HG03039 (cell line): Measurements from ENCODE around the gene PNPLA4.

Source experiments
- ATAC-seq: cut with Tn5 transposase; IDR thresholded peaks from one replicate; pipeline ENCODE4 v1.9.1; 2021; ENCODE audit warnings: mild to moderate bottlenecking, moderate library complexity; ENCODE audit not compliant: unreplicated experiment

Gene PNPLA4, protein sequence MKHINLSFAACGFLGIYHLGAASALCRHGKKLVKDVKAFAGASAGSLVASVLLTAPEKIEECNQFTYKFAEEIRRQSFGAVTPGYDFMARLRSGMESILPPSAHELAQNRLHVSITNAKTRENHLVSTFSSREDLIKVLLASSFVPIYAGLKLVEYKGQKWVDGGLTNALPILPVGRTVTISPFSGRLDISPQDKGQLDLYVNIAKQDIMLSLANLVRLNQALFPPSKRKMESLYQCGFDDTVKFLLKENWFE

DNA sequence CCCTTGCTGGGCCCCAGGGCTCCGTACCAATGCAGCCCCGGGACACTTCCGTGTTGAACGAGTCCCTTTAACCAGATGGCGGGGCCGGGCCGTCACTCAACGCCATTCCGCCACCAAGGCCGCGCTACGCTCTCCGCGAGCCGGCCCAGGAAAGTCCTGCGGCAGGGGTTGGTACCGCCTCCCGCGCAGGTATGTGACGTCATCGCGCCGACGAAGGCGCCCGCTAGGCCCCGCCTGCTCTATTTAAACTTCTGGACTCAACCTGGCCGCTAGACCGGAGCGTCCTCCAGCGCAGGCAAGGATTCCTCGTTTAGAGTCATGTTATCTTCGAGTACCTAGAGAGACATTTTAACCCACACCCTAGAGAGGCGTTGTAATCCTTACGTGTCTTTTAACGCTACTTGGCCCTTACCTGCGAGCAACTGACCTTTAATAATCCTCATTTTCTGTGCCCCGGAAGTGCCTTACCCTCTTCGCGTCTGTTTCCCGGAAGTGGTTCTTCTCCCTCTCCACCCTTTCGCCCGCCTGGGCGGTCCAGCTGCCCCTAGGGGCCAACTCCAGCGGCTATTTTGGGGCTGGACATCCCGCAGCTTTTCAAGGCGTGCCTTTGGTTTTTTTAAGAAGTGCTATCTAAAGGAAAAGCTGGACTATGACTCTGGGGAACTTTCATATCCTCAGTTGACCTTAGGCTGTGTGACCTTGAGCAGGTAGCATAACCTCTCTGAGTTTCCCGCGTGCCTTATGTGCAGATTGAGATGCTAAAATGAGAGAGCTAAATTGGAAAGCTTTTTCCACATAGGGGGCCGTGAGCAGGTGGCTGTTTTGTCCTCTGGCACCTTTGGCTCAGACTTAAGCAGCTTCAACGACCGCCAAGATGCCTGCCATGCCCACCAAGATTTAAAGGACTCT, at the start of gene PNPLA4:
Gene PNPLA4, minus strand, starts transcription at position 155 of the 909 bp plus-strand sequence. CDS start 1,294 bp downstream, outside the sequence.
- peak; percentile 92 for ATAC-seq

- ATAC-seq, result no peak
Measured at GRCh38 chrX:7972586-7972985, 45.4 kb upstream of the PNPLA4 start.

DNA sequence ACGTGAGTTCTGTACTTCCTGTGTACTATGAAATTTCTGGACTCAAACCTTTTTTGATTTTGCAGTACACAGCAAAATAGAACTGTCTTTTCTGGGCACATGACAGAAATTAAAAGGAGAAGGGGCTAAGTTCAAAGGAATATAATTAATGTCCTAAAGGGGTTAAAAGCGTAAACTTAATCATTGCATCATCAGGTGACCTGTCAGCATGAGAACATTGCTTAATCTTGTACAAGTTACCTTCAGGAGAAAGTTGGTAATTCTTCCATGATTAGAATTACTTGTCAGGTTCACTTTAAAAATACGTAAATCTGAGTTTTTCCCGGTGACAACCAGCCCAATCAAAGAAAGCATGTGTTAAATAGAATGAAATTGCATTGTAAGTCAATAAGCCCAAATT, 43.2 kb upstream of the PNPLA4 start:
- ATAC-seq, result no peak

DNA sequence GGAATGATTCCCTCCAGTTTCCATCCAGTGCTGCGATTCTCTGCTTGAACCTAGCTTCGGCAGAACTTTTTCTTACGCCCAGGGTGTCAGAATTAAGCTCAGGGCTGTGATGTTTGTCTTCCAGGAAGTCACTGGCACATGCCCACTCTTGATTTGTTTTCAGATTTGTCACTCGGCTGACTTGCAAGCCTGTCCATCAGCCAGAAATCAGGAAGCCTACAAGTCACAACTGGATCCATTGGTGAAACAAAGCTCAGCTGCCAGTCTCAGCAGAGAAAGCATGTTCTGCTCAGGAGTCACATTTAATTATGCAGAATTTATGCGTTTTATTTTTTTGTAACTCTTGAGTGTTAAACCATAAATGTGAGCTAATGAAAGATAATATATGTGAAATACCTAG, 38.2 kb upstream of the PNPLA4 start:
- ATAC-seq, result no peak

GRCh38 chrX:7960246-7960645, 33.0 kb upstream of the PNPLA4 start:
- no peak for ATAC-seq

DNA sequence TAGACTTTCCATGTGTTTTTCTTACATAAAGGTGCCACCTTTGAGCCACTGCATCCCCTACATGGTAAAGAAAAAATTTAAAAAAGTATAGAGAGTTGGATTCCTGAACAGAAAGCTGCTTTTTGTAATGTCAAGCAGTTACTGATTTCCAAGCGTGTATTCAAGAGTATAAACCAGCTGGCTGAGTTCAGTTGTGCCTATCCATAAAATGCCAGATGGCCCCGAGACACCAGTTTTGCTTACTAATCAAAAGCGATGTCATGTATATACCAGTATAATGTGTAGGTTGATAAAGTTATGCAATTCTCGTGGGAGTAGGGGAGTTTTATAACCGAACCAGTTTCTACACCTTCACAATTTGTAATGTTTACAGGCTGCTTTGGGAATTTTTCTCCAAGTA, 26.2 kb upstream of the PNPLA4 start:
- ATAC-seq, result no peak

DNA sequence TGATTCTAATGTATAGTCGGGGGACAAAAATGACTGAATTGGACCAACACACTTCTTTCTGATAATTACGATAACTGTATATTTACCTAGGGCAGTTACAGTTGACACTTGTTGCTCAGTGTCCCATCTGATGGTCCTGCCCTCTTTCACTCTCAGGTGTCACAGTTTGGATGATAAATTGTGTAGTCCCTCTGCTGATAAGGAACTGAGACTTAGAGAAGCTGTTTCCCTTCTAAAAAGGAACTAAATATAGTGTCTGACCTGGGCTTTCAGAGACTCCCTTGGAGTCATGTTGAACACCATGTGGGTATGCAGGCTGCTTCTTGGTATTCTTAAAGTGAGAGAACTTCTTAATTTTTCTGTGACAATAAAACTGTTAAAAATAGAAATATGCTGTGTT, 23.7 kb upstream of the PNPLA4 start:
- peak; percentile 84 for ATAC-seq

GRCh38 chrX:7948483-7948882, 21.3 kb upstream of the PNPLA4 start:
- no peak for ATAC-seq

GRCh38 chrX:7946960-7947359, 19.7 kb upstream of the PNPLA4 start:
- no peak for ATAC-seq

- no peak for ATAC-seq
Measured at GRCh38 chrX:7943600-7944245, 16.5 kb upstream of the PNPLA4 start.

- ATAC-seq, result no peak
Measured at GRCh38 chrX:7941390-7942042, 14.3 kb upstream of the PNPLA4 start.

DNA sequence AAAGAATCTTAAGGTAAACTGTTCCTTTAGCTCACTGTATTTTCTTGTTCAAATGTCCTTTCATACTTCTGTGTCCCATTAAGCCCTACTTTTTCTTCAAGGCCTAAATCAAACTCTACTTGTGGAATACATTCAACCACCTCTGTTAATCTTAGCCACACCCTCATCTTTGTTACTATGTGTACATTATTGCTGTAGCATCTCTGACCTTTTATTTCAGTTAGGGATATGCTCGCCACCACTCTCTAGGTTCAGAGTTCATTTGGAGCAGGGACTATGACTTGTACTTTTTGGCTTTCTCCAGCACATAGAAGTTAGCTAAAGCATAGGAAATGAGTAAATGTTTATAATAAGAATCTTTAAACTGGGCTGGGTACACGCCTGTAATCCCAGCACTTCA, 6.8 kb upstream of the PNPLA4 start:
- ATAC-seq, result no peak

DNA sequence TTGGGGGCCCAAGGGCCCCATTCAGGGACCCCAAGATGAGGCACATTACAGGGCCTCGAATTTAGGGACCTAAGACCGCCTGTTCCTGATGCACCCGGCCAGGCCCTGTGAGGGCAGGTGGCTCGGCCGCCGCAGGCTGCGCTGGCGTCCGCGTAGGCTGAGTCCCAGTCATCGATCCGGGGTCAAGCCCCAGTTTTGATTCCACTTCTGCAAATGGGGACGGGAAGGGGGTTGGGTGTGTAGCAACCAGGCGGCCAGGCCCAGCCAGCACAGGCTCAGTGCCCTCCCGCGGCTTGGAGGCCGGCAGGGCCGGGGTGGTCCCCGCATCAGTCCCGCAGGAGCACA, 327 bp downstream of the PNPLA4 start:
- peak; percentile 45 for ATAC-seq

DNA sequence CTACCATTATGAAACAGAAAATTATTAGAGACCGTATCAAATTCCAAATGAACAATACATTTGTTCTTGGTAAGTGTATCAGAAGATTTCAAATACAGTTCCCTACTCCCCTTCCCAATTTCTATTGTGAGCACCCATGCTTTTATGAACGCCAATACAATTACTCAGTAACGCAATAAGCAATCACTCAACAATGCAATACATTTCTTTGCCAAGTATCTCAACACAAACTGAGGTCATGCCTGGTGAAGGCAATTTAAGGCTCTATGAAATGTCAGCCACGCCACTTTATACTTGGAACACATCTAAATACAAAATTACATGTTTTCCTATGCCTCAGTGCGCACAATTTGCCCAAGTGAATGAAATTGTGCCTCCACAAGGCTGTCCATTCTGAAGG, 712 bp downstream of the PNPLA4 start:
- ATAC-seq, result no peak

- no peak for ATAC-seq
Measured at GRCh38 chrX:7925867-7926472, 1.2 kb downstream of the PNPLA4 start.

- ATAC-seq, result no peak
Measured at GRCh38 chrX:7921750-7922149, 5.5 kb downstream of the PNPLA4 start.

DNA sequence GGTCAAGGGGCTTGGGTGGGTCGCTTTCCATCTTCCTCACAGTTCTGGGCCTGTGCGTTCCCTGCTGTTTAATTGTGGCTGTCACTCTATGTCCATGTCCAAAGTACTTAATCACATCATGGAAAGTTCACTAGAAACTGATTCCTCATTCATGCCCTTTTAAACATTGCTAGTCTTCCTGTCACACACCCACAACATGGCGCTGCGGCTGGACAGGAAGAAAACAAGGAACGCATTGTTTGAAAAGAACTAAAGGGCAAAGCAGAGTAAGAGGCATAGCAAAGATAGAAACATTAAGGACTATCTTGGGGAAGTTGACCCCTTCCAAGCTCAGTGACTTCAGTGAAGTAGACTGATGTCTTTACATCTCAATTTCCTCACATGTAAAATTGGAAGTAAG, 18.4 kb downstream of the PNPLA4 start:
- ATAC-seq, result no peak

DNA sequence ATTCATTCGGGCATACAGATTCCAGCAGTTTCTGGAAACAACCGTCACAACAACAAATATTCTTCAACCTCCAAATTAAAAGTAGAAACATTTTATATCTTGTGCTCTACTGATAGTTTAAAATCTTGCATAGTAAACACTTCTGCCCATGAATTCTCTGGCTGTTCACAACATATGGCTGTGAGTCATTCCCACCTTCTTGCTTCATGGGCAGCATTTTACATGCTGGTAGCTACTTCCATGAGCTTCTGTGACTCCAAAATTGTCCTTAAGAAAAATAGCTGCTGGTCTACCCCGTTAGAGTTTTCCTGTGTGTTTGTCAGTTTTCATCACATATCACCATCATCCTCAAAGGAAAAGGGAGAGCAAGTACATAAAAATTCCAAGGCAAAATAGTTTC, 22.7 kb downstream of the PNPLA4 start:
- no peak for ATAC-seq

- no peak for ATAC-seq
Measured at GRCh38 chrX:7891928-7892327, 35.3 kb downstream of the PNPLA4 start.

DNA sequence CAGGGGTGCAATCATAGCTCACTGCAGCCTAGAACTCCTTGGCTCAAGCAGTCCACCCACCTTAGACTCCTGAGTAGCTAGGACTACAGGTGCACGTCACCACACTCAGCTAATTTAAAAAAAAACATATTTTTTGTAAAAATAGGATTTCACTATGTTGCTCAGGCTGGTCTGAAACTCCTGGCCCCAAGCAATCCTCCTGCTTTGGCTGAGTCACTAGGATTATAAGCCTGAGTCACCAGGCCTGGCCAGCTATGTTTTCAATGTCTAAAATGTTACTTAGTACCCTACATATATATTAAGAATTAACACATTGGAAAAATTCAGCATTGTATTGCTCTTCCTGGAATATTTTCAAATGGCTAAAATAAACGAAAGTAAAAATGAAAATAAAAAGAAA, 37.5 kb downstream of the PNPLA4 start:
- ATAC-seq, result no peak

DNA sequence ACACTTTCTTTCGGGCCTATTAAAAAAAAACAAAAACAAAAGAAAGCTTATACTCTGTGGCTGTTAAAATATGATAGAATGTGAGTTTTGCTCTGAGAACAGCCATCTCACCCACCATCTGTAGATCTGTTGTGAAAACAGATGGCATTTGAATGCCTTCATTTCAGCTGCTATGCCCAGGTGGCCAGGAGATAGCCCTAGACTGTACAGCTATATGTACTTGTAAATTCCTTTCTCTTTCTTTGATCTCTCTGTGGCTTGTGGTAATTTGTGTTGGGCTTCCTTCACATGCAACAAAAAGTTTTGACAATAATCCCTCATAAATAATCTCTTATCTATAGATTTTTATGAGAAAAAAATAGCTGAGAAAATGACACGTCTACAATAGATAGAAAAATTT, 38.1 kb downstream of the PNPLA4 start:
- no peak for ATAC-seq
